Measurements from ENCODE around the gene CCNK.

CCNK gene

DNA sequence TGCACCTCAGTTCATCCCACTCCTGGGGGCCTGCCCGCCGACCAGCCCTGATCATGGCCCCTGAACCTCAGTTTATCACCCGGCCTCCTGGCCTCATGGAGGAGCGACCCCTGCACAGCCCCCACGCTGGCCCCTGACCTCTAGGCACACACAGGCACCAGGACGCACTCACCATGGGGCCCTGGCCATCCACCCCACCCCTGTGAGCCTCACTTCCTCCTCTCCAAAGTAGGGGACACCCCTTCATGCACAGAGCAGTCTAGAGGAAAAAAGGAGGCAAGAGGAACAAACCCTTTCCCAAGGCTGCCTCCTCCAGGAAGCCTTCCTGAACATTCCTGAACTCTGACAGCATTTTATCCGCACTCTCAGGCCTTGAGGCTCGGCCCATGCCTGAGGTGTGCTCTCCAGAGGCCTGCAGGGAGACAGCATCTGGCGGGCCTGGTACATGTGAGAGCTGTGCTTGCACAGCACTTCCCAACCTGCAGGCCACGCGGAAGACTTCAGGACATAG, 39.4 kb downstream of the CCNK start:
- TF ChIP-seq TAF1 (IDR thresholded peaks at IDR 0.05; ENCODE audit: borderline replicate concordance, insufficient read depth, low read length) (no peak), POLR2AphosphoS5 (IDR thresholded peaks at IDR 0.05; ENCODE audit: low read depth, low read length) (no peak), SIN3A (IDR thresholded peaks at IDR 0.05; ENCODE audit: borderline replicate concordance, insufficient read depth, low read length) (no peak), FOXP2 (optimal IDR thresholded peaks at IDR 0.05; ENCODE audit: borderline replicate concordance, extremely low read depth, extremely low read length, insufficient read depth) (no peak)
- TF ChIP-seq, protein P1, sequence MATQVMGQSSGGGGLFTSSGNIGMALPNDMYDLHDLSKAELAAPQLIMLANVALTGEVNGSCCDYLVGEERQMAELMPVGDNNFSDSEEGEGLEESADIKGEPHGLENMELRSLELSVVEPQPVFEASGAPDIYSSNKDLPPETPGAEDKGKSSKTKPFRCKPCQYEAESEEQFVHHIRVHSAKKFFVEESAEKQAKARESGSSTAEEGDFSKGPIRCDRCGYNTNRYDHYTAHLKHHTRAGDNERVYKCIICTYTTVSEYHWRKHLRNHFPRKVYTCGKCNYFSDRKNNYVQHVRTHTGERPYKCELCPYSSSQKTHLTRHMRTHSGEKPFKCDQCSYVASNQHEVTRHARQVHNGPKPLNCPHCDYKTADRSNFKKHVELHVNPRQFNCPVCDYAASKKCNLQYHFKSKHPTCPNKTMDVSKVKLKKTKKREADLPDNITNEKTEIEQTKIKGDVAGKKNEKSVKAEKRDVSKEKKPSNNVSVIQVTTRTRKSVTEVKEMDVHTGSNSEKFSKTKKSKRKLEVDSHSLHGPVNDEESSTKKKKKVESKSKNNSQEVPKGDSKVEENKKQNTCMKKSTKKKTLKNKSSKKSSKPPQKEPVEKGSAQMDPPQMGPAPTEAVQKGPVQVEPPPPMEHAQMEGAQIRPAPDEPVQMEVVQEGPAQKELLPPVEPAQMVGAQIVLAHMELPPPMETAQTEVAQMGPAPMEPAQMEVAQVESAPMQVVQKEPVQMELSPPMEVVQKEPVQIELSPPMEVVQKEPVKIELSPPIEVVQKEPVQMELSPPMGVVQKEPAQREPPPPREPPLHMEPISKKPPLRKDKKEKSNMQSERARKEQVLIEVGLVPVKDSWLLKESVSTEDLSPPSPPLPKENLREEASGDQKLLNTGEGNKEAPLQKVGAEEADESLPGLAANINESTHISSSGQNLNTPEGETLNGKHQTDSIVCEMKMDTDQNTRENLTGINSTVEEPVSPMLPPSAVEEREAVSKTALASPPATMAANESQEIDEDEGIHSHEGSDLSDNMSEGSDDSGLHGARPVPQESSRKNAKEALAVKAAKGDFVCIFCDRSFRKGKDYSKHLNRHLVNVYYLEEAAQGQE (IDR thresholded peaks at IDR 0.05; ENCODE audit: insufficient read depth in 1 of 2, low read depth in 2 of 2, low read length in 2 of 2), result no peak

DNA sequence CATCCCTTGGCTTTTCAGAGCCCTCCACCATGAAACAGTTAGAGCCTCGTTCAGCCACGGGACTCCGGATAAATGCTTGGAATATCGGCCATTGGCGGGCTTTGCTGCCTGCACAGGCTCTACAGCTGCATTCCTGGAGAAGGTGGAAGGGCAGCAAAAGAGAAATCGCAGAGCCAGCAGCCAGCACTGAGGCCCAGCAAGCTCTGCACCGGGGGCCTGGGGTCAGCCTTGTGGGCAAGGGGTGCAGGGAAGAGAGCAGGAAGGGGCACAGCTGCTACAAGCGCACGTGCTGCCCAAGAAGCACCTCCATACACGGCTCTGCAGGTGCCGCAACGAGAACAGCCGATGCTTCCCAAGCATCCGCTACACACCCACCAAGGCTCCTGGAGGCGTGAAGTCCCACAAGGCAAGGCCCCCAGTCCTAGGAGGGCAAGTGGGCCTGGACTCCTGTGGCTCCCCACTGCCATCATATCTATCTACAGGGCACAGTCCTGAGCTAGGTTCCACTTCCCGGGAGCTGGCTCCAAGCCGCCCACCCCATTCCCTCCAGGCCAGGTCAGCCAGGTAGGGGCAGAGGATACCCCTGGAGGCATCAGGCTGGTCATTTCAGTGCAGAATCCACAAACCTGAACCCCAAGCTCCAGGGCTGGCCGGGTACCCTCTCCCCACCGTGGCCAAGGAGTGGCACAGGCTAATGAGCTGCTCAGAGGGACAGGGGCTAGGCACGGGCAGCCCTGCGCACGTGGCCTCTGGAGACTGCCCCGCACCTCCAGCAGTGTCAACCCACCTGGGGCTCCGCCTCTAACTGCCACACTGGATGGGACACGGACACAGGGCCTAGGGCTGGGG, 40.2 kb downstream of the CCNK start:
- TF ChIP-seq FOXP2 (optimal IDR thresholded peaks at IDR 0.05; ENCODE audit: borderline replicate concordance, extremely low read depth, extremely low read length, insufficient read depth) (no peak), TAF1 (IDR thresholded peaks at IDR 0.05; ENCODE audit: borderline replicate concordance, insufficient read depth, low read length) (no peak), SIN3A (IDR thresholded peaks at IDR 0.05; ENCODE audit: borderline replicate concordance, insufficient read depth, low read length) (no peak), POLR2AphosphoS5 (IDR thresholded peaks at IDR 0.05; ENCODE audit: low read depth, low read length) (no peak)
- TF ChIP-seq, protein P1 (IDR thresholded peaks at IDR 0.05; ENCODE audit: insufficient read depth in 1 of 2, low read depth in 2 of 2, low read length in 2 of 2), result no peak

DNA sequence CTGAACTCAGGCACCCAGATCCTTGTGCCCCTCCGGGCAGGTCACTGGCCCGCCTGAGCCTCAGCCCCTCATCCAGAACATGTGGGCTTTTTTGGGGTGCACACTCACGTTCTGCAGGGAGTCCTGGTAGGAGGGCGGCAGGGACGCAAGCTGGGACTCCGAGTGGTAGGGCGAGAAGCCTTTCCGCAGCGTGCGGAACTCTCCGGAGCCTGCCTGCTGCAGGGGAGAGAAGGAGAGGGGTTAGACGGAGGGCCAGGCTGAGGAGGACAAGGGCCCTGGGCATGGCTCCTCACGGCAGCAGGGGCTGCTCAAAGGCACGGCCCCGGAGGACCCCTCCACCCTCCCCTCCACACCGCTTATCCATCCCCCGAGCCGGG, 40.8 kb downstream of the CCNK start:
- TF ChIP-seq, protein P1 (IDR thresholded peaks at IDR 0.05; ENCODE audit: insufficient read depth in 1 of 2, low read depth in 2 of 2, low read length in 2 of 2), result no peak
- TF ChIP-seq FOXP2 (optimal IDR thresholded peaks at IDR 0.05; ENCODE audit: borderline replicate concordance, extremely low read depth, extremely low read length, insufficient read depth), result no peak

DNA sequence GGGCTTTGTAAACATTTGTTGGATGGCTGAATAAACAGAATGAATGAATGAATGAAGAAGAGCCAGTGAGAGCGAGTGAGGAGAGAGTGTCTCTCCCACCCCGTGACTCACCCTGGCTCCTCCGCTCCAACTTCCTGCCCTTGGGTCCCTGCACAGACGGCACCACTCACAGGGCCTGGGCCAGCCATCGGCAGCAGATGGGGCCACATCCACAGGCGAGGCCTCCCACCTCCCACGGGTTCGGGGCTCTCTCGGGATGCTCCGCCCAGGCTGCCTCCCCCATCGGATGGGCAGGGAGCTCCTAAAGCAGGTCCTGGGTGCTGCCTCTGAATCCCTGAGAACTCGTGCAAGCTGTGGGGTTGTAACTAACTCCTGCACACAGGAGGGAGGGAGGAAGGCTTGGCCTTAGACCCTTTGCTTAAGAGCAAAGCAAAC, 41.3 kb downstream of the CCNK start:
- 0 out of 2 replicates have a peak, but pooled peaks have one; percentile 46 for TF ChIP-seq TAF1 (IDR thresholded peaks at IDR 0.05; ENCODE audit: borderline replicate concordance, insufficient read depth, low read length)
- TF ChIP-seq SIN3A (IDR thresholded peaks at IDR 0.05; ENCODE audit: borderline replicate concordance, insufficient read depth, low read length), result no peak

DNA sequence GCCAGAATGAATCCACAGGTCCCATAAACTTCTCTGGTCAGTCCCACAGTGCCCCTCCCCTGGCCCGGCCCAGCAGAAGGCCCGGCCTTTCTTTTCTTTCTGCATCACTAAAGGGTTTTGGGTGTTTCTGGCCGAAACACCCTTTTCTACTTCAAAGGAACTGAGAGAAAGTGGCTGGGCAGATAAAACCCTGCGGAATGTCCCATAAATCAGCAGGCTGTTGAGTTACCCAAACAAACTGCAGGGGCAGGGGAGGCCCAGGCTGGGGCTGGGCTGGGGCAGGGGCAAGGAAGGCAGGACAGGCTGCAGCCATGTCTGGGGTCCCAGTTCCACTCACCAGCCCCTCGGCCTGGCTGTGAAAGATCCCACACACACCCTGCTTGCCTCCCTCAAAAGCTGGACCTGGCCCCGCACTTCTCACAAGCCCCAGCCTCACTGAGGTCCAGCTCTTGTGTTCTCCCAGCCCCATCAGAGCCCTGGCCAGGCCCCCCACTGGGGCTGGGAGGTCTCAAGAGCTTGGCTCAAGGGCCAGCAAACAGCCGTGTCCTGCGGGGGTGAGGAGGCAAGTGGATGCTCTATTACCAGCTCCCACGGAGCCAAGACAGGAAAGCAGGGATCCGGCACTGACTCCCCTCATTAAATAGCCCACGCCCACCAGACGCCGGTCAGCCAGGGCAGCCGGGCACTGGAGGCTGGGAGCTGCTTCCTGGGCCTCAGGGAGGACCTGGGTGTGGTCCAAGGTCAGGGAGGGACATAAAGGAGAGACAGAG, 41.9 kb downstream of the CCNK start:
- no peak for TF ChIP-seq SIN3A (IDR thresholded peaks at IDR 0.05; ENCODE audit: borderline replicate concordance, insufficient read depth, low read length)
- TF ChIP-seq, protein P1 (IDR thresholded peaks at IDR 0.05; ENCODE audit: insufficient read depth in 1 of 2, low read depth in 2 of 2, low read length in 2 of 2), result no peak
- TF ChIP-seq POLR2AphosphoS5 (IDR thresholded peaks at IDR 0.05; ENCODE audit: low read depth, low read length), result no peak
- TF ChIP-seq FOXP2 (optimal IDR thresholded peaks at IDR 0.05; ENCODE audit: borderline replicate concordance, extremely low read depth, extremely low read length, insufficient read depth), result no peak
- TF ChIP-seq TAF1 (IDR thresholded peaks at IDR 0.05; ENCODE audit: borderline replicate concordance, insufficient read depth, low read length), result no peak

Data from PFSK-1 (cell line).